GM12873 (cell line): ENCODE data around the gene SAP25.
A peak's percentile ranks its signal among the peaks of the same experiment; 100 is the strongest.

ENCODE experiments used
- TF ChIP-seq, protein P1 (sequence below): IDR thresholded peaks from 2 replicates; pipeline ENCODE4 v1.5.1; 2012; ENCODE audit warnings: low read depth, mild to moderate bottlenecking, moderate library complexity, low read length, control low read depth; ENCODE audit not compliant: insufficient read depth; ENCODE audit errors: missing control alignments

Gene SAP25

DNA sequence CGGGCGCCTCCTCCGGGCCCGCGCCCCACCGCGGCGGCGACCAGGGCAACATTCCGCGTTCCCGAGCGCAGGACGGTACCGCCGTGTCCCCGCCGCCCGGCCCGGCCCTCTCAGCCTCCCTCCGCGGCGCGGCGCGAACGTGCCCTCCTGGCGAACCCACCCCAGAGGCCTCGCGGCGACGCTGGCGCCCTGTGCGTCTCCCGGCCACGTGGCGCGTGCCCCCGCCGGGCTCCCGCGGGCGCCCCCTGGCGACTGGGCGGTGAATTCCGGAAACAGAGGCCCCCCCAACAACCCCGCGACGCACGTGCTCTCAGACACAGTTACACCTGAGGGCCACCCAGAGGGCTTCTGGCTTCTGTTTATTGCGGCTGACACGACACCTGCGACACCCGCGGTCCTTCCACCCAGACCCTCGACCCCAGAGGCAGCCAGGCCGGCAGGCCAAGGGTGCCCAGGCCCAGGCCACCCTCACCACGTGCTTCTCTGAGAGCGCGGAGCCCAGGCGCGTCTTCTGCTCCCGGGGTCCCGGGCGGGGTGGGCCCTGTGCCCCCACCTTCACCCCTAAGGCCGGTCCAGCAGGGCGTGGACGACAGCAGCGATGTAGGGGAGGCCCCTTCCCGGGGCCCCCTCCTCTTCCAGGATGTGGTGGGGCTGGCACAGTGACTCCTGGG is at the start of gene SAP25:
TSS of gene SAP25 (minus strand) at position 210 of the 671 bp plus-strand sequence. CDS start at position 52, 158 bp downstream.
- TF ChIP-seq, protein P1, sequence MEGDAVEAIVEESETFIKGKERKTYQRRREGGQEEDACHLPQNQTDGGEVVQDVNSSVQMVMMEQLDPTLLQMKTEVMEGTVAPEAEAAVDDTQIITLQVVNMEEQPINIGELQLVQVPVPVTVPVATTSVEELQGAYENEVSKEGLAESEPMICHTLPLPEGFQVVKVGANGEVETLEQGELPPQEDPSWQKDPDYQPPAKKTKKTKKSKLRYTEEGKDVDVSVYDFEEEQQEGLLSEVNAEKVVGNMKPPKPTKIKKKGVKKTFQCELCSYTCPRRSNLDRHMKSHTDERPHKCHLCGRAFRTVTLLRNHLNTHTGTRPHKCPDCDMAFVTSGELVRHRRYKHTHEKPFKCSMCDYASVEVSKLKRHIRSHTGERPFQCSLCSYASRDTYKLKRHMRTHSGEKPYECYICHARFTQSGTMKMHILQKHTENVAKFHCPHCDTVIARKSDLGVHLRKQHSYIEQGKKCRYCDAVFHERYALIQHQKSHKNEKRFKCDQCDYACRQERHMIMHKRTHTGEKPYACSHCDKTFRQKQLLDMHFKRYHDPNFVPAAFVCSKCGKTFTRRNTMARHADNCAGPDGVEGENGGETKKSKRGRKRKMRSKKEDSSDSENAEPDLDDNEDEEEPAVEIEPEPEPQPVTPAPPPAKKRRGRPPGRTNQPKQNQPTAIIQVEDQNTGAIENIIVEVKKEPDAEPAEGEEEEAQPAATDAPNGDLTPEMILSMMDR, result no peak

DNA sequence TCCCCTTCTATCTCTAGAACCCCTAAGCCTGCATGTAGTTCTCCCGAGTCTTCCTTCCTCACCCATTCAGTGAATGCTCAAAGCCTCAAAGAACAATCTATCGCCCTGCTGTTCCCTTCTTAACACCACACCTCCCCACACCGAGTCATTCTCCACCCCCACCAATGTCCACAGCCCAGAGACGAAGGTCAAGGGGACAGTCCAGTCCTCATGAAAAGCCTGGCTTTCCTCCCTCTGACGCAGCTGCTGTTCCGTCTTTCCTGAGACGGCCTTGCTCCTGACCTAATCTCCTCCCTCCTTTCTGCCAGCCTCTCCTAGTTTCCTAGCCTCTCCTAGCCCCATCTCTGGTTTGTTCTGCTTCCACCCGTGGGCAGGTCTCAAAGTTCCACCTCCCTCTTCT is 47.9 kb upstream of the SAP25 start:
- TF ChIP-seq, protein P1, result no peak

DNA sequence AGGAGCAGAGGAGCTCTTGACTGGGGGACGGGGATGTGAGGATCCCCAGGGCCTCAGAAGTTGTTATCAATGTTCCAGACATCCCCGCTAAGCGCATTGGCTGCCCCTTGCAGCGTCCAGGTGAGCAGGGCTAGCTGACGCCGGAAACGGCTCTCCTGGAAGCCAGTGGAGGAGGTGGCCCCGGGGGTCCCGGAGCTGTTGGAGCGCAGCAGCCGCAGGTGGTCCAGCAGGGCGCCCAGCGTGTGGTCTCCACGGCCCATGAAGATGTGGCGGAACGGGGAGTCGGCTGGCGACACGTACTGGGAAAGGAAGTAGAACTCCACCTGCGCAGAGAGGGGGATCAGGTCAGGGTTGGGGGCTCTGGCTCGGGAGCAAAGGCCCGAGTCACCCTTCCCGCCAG is 47.1 kb upstream of the SAP25 start:
- TF ChIP-seq, protein P1, result no peak

DNA sequence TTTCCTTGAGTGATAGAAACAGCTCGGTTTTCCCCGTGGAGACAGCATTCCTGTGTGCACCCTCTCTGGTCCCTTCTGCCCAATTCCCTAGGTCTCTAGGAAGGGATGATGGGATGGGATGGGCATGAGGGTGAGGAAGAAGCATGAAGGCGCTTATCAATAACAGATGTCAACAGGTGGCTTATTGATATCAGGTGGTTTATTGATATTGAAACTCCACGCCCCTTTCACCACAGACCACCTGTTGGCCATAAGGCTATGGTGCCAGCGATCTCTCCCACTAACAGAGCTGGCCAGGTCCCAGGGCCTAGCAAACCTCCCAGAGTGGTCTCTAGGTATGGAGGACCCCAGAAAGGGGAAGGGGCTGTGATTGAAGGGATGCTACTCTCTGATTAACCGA is 46.5 kb upstream of the SAP25 start:
- TF ChIP-seq, protein P1, result no peak

- TF ChIP-seq, protein P1, result no peak
Measured at GRCh38 chr7:100614308-100614861, 40.7 kb upstream of the SAP25 start.

- TF ChIP-seq, protein P1, result no peak
Measured at GRCh38 chr7:100613412-100614175, 39.9 kb upstream of the SAP25 start.

GRCh38 chr7:100612730-100613390 is 39.2 kb upstream of the SAP25 start:
- TF ChIP-seq, protein P1, result peak; percentile 23
